ENCODE measurements around the gene C1QL2. TPM values are rescaled to one million over a fixed set of nuclear protein-coding genes. Genes with fewer than 3 reads are reported as not detected.

C1QL2 gene
- total RNA-seq, 1 experiment from 2014 or later: 0.81 TPM

DNA sequence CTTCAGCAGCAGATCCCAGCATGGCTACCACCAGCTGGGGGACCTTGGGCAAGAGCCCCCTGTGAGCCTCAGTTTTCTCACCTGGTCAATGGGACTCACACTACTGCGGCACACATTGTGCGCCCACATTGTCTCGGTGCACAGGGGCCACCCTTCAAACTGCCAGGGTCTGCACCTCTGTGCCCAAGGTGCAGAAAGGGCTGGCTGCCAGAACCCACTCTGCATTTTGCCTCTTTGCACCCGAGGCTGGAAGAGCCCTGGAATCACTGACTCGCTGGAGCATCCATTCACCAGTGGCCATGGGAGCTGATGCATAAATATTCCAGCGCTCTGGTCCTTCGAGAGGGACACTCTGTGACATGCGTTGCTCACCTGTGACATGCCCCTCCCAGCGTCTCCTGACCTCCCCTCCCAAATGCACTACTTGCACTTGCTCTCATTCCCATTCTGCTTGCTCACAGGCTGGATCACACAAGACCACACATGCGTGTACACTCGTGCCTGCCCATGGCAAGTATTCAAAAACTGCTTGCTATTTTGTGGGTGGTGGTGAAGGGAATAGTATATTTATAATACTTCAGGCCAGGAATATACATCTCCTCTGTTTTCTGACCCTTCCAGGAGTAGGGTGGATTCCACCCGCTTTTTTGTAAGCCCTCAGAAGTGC is 18.8 kb upstream of the C1QL2 start:
- no CpG with 5 or more reads among the region's 12 CpGs for WGBS (ENCODE audit: extremely low coverage, insufficient read length, low lambda C conversion rate)
- Histone ChIP-seq H2BK12ac (ENCODE audit: insufficient read length, low read depth, low read length) (no peak overlapping the region), H2BK120ac (ENCODE audit: low read depth, low read length, poor library complexity, severe bottlenecking) (no peak overlapping the region), H3K23ac (ENCODE audit: insufficient read length, low read depth, low read length) (no peak overlapping the region), H3K18ac (ENCODE audit: insufficient read length, low read depth, low read length) (no peak overlapping the region), H3K4me2 (ENCODE audit: insufficient read depth, insufficient read length, low read length) (no peak overlapping the region), H4K20me1 (ENCODE audit: control insufficient read depth, insufficient read depth, insufficient read length) (no peaks in the 10 kb centered on the region), H3T11ph (ENCODE audit: low read length) (no peak overlapping the region), H2AFZ (ENCODE audit: low read length) (no peak overlapping the region), H3K27ac (ENCODE audit: insufficient read length, low read depth, low read length) (no peak overlapping the region), H3K23me2 (ENCODE audit: insufficient read length, low read depth, low read length, poor library complexity, severe bottlenecking) (no peaks in the 10 kb centered on the region), H3K9me3 (ENCODE audit: control insufficient read depth, low read depth, low read length) (no peaks in the 10 kb centered on the region), H3K4ac (ENCODE audit: low read depth, low read length) (no peak overlapping the region), H3K4me1 (ENCODE audit: insufficient read depth, low read length) (no peaks in the 10 kb centered on the region), H2BK20ac (ENCODE audit: low read depth, low read length, poor library complexity, severe bottlenecking) (no peak overlapping the region), H3K27me3 (ENCODE audit: insufficient read depth, low read length) (no peaks in the 10 kb centered on the region), H3K79me1 (ENCODE audit: insufficient read depth, low read depth, low read length, poor library complexity, severe bottlenecking) (no peaks in the 10 kb centered on the region), H4K5ac (ENCODE audit: insufficient read length, low read depth, low read length) (no peak overlapping the region), H2AK5ac (ENCODE audit: insufficient read length, low read length) (no peak overlapping the region), H3K79me2 (ENCODE audit: insufficient read depth, low read length) (no peaks in the 10 kb centered on the region), H2BK15ac (ENCODE audit: low read depth, low read length) (no peak overlapping the region), H3K9ac (ENCODE audit: extremely low read depth, insufficient read length, low read length) (no peak overlapping the region), H4K91ac (ENCODE audit: insufficient read length, low read depth, low read length) (no peak overlapping the region), H3K14ac (ENCODE audit: insufficient read depth, low read length) (no peak overlapping the region), H4K8ac (replicated peaks; ENCODE audit: insufficient read length, low read depth, low read length) (no peak overlapping the region), H3K56ac (ENCODE audit: insufficient read length, low read depth, low read length) (no peak overlapping the region), H2BK5ac (ENCODE audit: insufficient read length, low read length) (no peak overlapping the region)
- Mint-ChIP-seq H3K36me3 (ENCODE audit: insufficient read depth in 1 of 3, low read depth in 3 of 3) (peaks cover 0 to 7% (median 7%) of the 10 kb centered on the region in 3 experiments; a peak in 3 of 7 replicates), H3K27me3 (ENCODE audit: low read depth) (peaks cover 4% of the 10 kb centered on the region), H3K4me3 (no peak overlapping the region; a peak in 1 of 5 replicates), H3K4me1 (peaks cover 11 to 14% of the 10 kb centered on the region in 2 experiments), H3K9me3 (peaks cover 5 to 6% of the 10 kb centered on the region in 2 experiments; a peak in 4 of 5 replicates), H3K27ac (no peak overlapping the region)
- no peak for DNase-seq
- TF ChIP-seq, protein P1, sequence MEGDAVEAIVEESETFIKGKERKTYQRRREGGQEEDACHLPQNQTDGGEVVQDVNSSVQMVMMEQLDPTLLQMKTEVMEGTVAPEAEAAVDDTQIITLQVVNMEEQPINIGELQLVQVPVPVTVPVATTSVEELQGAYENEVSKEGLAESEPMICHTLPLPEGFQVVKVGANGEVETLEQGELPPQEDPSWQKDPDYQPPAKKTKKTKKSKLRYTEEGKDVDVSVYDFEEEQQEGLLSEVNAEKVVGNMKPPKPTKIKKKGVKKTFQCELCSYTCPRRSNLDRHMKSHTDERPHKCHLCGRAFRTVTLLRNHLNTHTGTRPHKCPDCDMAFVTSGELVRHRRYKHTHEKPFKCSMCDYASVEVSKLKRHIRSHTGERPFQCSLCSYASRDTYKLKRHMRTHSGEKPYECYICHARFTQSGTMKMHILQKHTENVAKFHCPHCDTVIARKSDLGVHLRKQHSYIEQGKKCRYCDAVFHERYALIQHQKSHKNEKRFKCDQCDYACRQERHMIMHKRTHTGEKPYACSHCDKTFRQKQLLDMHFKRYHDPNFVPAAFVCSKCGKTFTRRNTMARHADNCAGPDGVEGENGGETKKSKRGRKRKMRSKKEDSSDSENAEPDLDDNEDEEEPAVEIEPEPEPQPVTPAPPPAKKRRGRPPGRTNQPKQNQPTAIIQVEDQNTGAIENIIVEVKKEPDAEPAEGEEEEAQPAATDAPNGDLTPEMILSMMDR (conservative IDR thresholded peaks at IDR 0.05): no peak
